Activated T-helper 2 cell treated with anti-CD3 and anti-CD28 coated beads, Interferon-gamma antibody, Interleukin-2, Interleukin-4, amounts not matched to agents 10 μg/mL and 5 μg/mL and 100 μg/mL, durations not matched to agents 14 hours and 24 hours and 36 hours (primary cell): ENCODE data around the gene PDE4D. TPM values are rescaled to one million over a fixed set of nuclear protein-coding genes. Genes with fewer than 3 reads are reported as not detected.

Source experiments
- DNase-seq: peaks from one replicate; pipeline ENCODE4 v3.0.0; 2021; ENCODE audit warnings: low spot score
- H3K27ac Mint-ChIP-seq: one replicate; pipeline ENCODE4 v1.8.0; 2021; ENCODE audit warnings: mixed read lengths
- H3K27me3 Mint-ChIP-seq: one replicate; pipeline ENCODE4 v1.8.0; 2021; ENCODE audit warnings: low read depth, mixed read lengths
- H3K36me3 Mint-ChIP-seq: one replicate; pipeline ENCODE4 v1.8.0; 2021; ENCODE audit warnings: low read depth, mixed read lengths
- H3K4me1 Mint-ChIP-seq: one replicate; pipeline ENCODE4 v1.8.0; 2021; ENCODE audit warnings: low read depth, mixed read lengths
- H3K4me3 Mint-ChIP-seq: one replicate; pipeline ENCODE4 v1.8.0; 2021; ENCODE audit warnings: low read depth, mild to moderate bottlenecking, moderate library complexity, mixed read lengths
- H3K9me3 Mint-ChIP-seq: one replicate; pipeline ENCODE4 v1.8.0; 2021; ENCODE audit warnings: mixed read lengths
- intact Hi-C: fragments of 100-400 bp; cut with micrococcal nuclease; formaldehyde crosslinking; loops from one replicate; pipeline ENCODE4 v1.15.1; 2023
- total RNA-seq: library from RNA; stranded (reverse); gene quantifications from 2 replicates; pipeline ENCODE4 v1.2.3, GENCODE V29; 2022

Gene PDE4D
- total RNA-seq, 1 donor from 2014 or later = 102 TPM

DNA sequence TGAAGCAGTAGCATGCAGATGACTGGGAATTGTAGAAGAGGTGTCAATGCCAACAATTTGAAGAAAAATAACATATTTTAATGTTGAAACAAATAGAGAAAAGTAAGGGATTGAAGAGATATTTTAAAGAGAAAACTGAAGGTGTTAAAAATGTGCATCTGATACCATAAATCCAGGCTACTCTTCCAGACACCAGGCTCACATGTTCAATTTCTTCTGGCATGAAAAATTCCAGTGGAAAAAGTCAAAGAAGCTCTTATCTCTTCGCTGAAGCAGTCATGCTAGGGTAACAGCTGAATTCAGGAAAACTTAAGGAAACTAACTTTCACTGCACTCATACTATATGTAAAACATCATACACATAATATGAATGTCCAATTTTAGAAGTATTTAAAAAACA lies 335.0 kb downstream of the PDE4D start:
- intact Hi-C loops = no loop called here
- DNase-seq = no peak
- Mint-ChIP-seq H3K27ac (no peak overlapping the region), H3K4me1 (no peaks in the 10 kb centered on the region), H3K9me3 (no peaks in the 10 kb centered on the region), H3K27me3 (no peaks in the 10 kb centered on the region), H3K36me3 (no peaks in the 10 kb centered on the region), H3K4me3 (no peak overlapping the region)

DNA sequence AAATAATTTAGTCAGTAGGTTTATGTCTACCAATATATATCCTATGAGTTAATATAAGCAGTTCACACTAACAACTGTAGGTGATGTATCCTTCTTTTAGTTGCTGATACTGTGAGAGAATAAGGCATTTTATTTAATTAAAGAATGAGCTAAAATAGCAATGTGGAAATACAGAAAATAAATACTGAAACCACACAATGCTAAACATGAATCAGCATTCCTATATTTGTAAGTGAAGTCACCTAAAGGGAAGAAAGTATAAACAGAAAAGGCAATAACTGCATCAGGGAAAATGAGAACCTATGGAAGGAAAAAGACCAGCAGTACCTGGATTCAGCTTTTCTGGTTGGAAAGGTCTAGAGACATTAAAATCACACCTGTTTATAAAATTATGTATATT lies 336.0 kb downstream of the PDE4D start:
- Mint-ChIP-seq H3K36me3 (no peaks in the 10 kb centered on the region), H3K9me3 (no peaks in the 10 kb centered on the region), H3K27ac (no peak overlapping the region), H3K27me3 (no peaks in the 10 kb centered on the region), H3K4me1 (no peaks in the 10 kb centered on the region), H3K4me3 (no peak overlapping the region)
- DNase-seq = no peak
- intact Hi-C loops = no loop called here

DNA sequence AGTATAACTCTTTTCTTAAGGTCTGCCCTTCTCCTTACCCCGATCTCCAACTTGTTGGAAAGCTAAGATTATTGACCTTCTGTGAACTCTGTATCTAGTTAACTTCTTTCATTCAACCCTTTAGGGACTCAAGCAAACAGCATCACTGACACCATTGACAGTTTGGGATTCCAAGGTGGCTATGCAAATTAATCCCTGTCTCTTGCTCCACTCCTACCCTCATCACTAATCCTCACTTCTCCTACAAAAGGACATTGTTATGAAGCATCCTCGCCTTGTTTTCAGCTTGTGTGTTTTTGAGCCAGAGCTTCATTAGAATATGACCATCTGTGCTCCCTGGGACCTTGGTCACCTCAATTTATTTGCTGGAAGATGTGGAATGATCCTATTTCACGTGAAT lies 337.9 kb downstream of the PDE4D start:
- no peak overlapping the region for H3K27ac Mint-ChIP-seq
- H3K4me1 Mint-ChIP-seq = no peaks in the 10 kb centered on the region
- H3K36me3 Mint-ChIP-seq = no peaks in the 10 kb centered on the region
- no peaks in the 10 kb centered on the region for H3K27me3 Mint-ChIP-seq
- intact Hi-C loops = no loop called here
- no peaks in the 10 kb centered on the region for H3K9me3 Mint-ChIP-seq
- DNase-seq = no peak
- no peak overlapping the region for H3K4me3 Mint-ChIP-seq

DNA sequence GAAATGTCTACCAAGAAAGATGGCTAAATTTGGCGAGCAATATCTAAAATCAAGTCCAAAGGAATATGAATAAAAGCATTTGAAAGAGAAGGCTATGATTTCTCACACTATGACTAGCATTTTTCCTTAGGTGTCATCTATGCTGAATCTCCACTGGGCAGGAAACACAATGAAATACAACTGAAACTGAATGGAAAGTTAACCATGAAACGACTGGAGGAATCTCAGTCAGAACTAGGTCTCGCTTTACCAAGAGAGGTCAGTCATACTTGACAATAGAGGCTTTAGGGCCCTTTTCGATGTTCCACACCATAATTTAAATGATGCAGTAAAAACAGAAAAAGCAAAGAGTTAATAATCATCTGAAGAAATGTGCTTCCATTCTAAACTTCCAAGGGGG lies 339.0 kb downstream of the PDE4D start:
- no peak for DNase-seq
- Mint-ChIP-seq H3K4me1 (no peaks in the 10 kb centered on the region), H3K36me3 (no peaks in the 10 kb centered on the region), H3K27ac (no peak overlapping the region), H3K4me3 (no peak overlapping the region), H3K9me3 (no peaks in the 10 kb centered on the region), H3K27me3 (no peaks in the 10 kb centered on the region)
- intact Hi-C loops = no loop called here

DNA sequence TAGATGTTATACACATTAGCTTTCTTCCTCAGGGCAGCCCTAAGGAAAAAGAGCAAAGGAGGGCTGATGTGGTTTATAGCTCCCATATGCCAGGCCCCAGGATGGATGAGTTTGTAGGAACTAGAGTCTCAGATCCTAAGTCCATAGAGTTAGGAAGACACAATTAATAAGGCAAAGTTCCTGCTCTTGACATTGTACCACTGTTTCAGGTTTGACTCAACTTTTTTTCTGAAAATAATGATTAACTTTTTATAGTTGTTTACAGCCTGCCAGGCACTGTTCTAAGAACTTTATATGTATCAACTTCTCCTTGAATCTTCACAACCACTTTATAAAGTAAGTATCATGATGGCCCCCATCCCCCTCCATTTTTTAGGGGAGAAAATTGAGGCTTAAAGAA lies 339.5 kb downstream of the PDE4D start:
- no peaks in the 10 kb centered on the region for H3K4me1 Mint-ChIP-seq
- DNase-seq = no peak
- intact Hi-C loops = no loop called here
- no peaks in the 10 kb centered on the region for H3K9me3 Mint-ChIP-seq
- H3K27ac Mint-ChIP-seq = no peak overlapping the region
- H3K4me3 Mint-ChIP-seq = no peak overlapping the region
- no peaks in the 10 kb centered on the region for H3K36me3 Mint-ChIP-seq
- H3K27me3 Mint-ChIP-seq = no peaks in the 10 kb centered on the region

DNA sequence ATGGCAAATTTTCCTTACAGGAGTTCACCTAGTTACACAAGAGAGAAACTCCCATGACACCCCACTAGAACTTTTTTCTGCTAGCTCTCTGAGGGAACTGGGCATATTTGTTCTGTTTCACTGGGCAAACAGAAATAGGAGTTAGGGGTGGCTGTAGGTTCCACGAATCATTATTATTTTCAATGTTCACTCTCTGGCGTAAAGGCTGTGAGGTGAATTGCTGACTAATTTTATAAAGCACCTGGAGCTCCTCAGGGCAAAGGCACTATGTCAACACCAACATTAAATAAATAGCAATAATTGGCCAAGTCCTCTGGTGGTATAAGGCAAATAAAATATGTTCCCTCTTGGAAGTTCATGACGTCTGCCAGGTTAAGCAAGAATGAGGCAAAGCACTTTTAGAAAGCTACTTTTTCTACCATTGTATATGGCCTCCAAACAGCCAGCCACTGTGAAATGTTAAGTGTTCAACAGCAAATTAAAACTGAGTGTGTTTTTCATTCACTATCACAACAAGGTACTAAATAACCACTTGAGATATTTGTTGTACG lies 344.6 kb downstream of the PDE4D start:
- H3K27me3 Mint-ChIP-seq = peaks cover 2% of the 10 kb centered on the region
- H3K36me3 Mint-ChIP-seq = no peaks in the 10 kb centered on the region
- H3K4me3 Mint-ChIP-seq = no peak overlapping the region
- DNase-seq = no peak
- H3K27ac Mint-ChIP-seq = no peak overlapping the region
- H3K4me1 Mint-ChIP-seq = no peaks in the 10 kb centered on the region
- intact Hi-C loops = no loop called here
- no peaks in the 10 kb centered on the region for H3K9me3 Mint-ChIP-seq

- Mint-ChIP-seq H3K9me3 (no peaks in the 10 kb centered on the region), H3K36me3 (no peaks in the 10 kb centered on the region), H3K4me3 (no peak overlapping the region), H3K4me1 (no peaks in the 10 kb centered on the region), H3K27me3 (peaks cover 2% of the 10 kb centered on the region), H3K27ac (no peak overlapping the region)
- intact Hi-C loops = no loop called here
- DNase-seq = no peak
Observed at GRCh38 chr5:59547731-59548130, 345.8 kb downstream of the PDE4D start.

GRCh38 chr5:59544573-59544972 lies 349.0 kb downstream of the PDE4D start:
- no peaks in the 10 kb centered on the region for H3K9me3 Mint-ChIP-seq
- intact Hi-C loops = no loop called here
- H3K27me3 Mint-ChIP-seq = peaks cover 2% of the 10 kb centered on the region
- no peaks in the 10 kb centered on the region for H3K36me3 Mint-ChIP-seq
- H3K4me1 Mint-ChIP-seq = no peaks in the 10 kb centered on the region
- no peak overlapping the region for H3K4me3 Mint-ChIP-seq
- DNase-seq = no peak
- no peak overlapping the region for H3K27ac Mint-ChIP-seq

- Mint-ChIP-seq H3K9me3 (no peaks in the 10 kb centered on the region), H3K4me3 (no peak overlapping the region), H3K36me3 (no peaks in the 10 kb centered on the region), H3K27ac (no peak overlapping the region), H3K4me1 (no peaks in the 10 kb centered on the region), H3K27me3 (peaks cover 2% of the 10 kb centered on the region)
- intact Hi-C loops = no loop called here
- no peak for DNase-seq
Observed at GRCh38 chr5:59543821-59544442, 349.6 kb downstream of the PDE4D start.

- Mint-ChIP-seq H3K36me3 (no peaks in the 10 kb centered on the region), H3K4me1 (no peaks in the 10 kb centered on the region), H3K4me3 (no peak overlapping the region), H3K27me3 (peaks cover 2% of the 10 kb centered on the region), H3K27ac (no peak overlapping the region), H3K9me3 (no peaks in the 10 kb centered on the region)
- no peak for DNase-seq
- intact Hi-C loops = no loop called here
Observed at GRCh38 chr5:59542851-59543820, 350.4 kb downstream of the PDE4D start.

GRCh38 chr5:59542306-59542705 lies 351.2 kb downstream of the PDE4D start:
- H3K27me3 Mint-ChIP-seq = peaks cover 2% of the 10 kb centered on the region
- H3K4me1 Mint-ChIP-seq = no peaks in the 10 kb centered on the region
- DNase-seq = no peak
- no peaks in the 10 kb centered on the region for H3K36me3 Mint-ChIP-seq
- no peak overlapping the region for H3K27ac Mint-ChIP-seq
- H3K9me3 Mint-ChIP-seq = no peaks in the 10 kb centered on the region
- H3K4me3 Mint-ChIP-seq = no peak overlapping the region
- intact Hi-C loops = no loop called here

DNA sequence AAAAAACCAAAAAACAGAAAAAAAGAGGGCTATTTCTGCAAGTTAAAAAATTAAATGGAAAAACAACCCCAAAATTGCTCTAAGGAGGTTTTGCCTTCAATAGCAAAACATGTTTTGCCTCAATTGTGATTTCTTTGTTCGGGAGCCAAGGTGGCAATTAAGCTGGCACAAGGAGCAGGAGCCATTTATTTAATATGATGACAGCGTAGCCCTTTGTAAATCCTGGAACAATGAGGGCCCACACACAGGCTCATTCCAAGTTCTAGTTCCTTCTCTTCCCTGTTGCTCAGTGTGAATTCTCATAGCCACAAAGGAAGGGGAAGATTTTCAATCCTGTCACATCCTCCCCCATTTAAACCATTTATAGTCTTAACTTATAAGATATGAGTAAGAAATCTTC lies 353.2 kb downstream of the PDE4D start:
- no peak for DNase-seq
- Mint-ChIP-seq H3K4me3 (no peak overlapping the region), H3K27me3 (no peaks in the 10 kb centered on the region), H3K36me3 (no peaks in the 10 kb centered on the region), H3K27ac (no peak overlapping the region), H3K9me3 (no peaks in the 10 kb centered on the region), H3K4me1 (no peaks in the 10 kb centered on the region)
- intact Hi-C loops = no loop called here

- no peaks in the 10 kb centered on the region for H3K4me1 Mint-ChIP-seq
- no peaks in the 10 kb centered on the region for H3K27me3 Mint-ChIP-seq
- H3K36me3 Mint-ChIP-seq = no peaks in the 10 kb centered on the region
- intact Hi-C loops = no loop called here
- H3K27ac Mint-ChIP-seq = no peak overlapping the region
- H3K4me3 Mint-ChIP-seq = no peak overlapping the region
- DNase-seq = no peak
- H3K9me3 Mint-ChIP-seq = no peaks in the 10 kb centered on the region
Observed at GRCh38 chr5:59538750-59539121, 354.8 kb downstream of the PDE4D start.
